Mucosa of gallbladder (tissue), 1 donor: ENCODE data around the gene CBX7. TPM values are rescaled to one million over a fixed set of nuclear protein-coding genes. Genes with fewer than 3 reads are reported as not detected.
A peak's percentile ranks its signal among the peaks of the same experiment; 100 is the strongest.
"Not testable (repeated sequence)": the region's sequence is repeated elsewhere in the genome, so short reads cannot be mapped to it uniquely, and the experiment has no call there.

Experiments used
- DNase-seq: peaks from one replicate; pipeline ENCODE4 v3.0.0-alpha.2; 2020; ENCODE audit warnings: low spot score
- total RNA-seq: library from RNA; stranded (reverse); gene quantifications from one replicate; pipeline ENCODE4 v1.2.1, GENCODE V29; 2021
- donor health status: DM: no; HTN: no; CAD: no.

Gene CBX7
- total RNA-seq, 1 donor from 2014 or later = 76.5 TPM

DNA sequence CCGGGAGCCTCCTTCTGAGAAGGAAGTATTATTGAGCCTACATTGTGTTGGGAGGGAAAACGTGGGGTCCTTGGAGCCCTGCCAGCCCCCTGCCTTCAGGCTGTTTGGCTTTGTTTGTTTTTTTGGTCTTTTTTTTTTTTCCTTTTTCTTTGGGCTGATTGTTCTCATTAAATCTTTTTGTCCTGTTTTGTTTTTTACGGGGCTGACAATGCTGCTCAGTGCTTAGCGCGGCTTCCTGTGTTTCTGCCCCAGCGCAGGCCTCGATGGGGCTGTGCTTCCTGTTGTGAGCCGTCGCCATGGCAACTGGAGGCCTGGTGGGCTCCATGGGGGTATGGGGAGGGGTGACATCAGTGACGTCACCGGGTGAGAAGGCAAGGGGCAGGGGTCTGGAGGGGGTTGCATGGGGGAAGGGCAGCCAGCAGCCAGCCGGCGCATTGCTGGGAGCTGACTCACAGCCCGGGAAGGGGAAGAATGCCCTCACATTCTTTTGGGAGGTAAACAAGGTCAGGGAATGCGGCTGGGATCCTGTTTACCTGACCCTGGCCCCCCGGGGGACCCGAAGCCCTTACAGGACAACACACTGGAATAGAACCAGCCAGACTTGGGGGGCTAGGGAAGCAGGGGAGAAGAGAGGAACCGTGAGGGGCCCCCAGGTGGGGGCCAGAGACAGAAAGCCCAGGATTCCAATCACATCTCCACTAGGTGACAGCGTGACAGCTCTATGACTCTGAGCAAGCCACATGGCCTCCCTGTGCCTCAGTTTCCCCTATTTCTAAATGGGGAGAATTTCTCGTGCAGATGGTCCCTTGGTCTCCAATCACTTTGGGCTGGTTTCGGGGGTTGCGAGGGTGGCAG lies 22.2 kb upstream of the CBX7 start:
- peak; percentile 70 for DNase-seq

DNA sequence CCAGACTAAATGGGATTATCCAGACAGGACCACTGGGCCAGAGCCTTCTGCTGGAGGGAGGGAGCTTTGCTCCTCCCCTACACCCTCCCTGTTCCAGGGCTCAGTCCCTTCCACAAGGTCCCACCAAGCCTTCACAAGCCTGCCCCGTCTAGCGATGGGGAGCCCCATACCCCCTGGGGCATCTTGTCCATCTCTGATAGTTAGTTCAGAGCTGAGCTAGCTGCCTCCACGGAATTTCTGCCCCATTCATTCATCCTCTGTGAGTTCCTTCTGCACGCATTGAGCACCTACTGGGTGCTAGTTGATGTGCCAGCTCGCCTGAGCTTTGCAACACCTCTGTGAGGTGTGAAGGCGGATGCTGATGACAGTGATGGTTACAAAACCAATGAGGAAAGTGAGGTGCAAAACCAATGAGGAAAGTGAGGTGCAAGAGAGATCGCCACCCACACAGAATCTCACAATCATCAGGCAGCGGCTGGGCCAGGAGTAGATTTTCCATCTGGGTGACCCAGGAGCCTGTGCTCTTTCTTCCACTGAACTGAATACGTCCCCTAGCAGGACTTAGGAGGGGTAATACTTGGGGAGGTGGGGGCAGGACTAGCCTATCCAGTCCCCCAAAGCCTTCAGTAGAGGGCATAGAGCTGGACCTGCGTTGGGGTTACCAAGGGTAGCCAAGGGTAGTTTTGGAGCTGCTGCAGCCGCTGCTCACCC lies 21.5 kb upstream of the CBX7 start:
- no peak for DNase-seq

DNA sequence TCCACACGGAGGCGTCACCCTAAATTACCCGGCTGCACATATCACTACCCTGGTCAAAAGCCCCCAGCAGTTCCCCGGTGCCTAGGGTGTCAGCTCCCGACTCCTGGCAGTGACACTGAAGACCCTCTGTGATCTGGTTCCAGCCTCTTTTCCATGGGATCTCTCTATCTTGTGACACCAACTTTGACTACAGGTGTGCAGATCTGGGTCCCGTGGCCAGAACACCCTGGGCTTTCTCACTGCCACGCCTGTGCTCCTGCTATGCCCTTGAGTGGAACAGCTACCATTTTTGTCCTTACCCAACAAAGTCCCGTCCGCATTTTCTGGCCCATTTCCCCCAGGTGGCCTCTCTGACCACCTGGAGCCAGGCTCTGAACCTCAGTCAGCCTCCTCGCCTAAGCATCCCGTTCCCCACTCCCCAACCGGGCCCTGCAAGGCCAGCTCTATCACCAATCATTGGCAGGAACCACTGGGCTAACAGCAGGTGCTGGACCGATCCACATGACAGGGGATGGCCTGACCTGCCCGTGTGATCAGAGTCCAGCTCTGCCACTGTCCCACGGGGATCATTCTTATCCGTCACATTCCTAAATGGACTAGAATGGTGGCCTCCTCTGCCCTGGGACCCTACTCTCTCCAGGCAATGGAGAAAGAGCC lies 20.7 kb upstream of the CBX7 start:
- no peak for DNase-seq

DNA sequence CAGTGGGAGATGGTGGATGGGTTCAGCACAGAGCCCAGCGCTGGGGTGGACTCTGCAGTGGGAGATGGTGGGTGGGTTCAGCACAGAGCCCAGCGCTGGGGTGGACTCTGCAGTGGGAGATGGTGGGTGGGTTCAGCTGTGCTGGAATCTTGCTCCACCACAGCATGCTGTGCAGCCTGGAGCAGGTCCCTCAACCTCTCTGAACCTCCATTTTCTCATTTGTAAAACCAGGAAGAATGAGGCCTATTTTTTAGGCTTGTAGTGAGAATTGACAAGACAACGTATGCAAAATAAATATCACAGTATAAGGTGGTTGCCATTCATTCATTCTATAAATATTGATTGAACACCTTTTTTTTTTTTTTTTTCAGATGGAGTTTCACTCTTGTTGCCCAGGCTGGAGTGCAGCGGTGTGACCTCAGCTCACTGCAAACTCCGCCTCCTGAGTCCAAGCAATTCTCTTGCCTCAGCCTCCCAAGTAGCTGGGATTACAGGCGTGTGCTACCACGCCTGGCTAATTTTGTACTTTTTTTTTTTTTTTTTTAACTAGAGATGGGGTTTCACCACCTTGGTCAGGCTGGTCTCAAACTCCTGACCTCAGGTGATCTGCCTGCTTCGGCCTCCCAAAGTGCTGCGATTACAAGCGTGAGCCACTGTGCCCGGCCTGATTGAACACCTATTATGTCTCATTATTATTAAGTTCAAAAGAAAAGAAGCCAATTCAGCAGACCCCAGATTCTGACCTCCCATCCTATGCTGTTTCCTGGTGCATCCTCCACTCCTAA lies 20.0 kb upstream of the CBX7 start:
- DNase-seq = not testable (repeated sequence)

DNA sequence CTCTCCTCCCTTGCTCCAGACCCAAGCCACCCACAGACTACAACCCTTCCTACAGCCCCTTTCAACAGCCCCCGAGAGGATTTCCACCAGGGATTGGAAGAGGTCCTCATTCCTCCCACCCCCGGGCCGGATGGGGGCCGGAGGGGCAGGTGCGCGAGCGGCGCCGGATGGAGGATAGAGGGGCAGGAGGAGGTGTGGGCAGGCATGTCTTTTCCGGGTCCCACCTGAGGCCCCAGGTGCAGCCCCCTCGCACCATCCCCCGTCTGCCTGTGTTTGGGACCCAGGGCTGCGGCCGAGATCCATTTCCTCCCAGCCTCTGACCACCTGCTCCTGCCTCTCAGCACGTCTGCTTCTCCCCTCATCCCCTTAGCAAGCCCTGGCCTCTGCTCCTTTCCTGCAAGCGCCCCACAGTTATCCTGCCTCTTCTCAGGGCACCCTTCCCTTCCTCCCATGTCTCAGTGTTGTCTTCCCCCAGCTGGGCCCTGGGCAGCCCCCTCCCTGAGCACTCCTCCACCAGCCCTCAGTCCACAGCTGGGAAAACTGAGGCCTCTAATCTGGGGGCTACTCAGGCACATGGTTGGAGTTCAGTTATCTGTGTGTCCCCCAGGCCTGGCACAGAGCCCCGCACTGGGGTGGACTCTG lies 19.3 kb upstream of the CBX7 start:
- no peak for DNase-seq

DNA sequence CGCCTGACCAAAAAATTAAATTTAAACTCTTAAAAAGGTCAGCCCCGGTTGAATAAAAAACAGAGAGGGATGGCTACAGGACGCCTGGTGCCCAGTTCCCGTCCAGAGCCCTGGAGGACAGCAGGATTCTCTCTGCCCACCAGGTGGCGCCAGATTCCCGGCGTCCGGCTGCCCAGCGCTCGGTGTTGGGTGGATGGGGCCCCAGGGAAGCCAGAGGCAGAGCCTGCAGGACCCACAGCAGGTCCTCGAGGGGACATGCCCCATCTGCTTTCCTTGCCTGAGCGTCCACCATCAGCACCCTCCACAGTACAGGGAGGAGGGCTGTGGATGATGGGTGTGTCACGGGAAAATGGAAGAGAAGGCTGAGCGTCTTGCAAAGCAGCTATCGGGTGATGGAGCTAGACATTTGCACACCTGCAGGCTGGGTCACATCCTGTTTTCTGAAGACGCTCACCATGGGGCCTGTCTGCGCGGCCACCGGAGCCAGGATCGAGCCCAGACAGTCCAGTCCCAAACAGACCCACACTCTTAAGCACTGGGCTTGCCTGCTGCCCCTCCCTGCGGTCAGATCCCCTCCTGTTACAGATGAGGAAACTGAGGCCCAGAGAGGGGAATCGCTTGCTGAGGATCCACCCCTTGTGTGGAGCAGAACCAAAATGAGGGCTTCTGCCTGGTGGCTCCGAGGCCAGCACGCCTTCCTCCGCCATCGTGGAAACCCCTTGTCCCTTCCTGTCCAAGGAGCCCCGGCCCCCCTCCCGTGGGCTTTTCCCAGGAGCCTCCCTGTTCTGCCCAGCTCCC lies 18.5 kb upstream of the CBX7 start:
- peak; percentile 85 for DNase-seq

DNA sequence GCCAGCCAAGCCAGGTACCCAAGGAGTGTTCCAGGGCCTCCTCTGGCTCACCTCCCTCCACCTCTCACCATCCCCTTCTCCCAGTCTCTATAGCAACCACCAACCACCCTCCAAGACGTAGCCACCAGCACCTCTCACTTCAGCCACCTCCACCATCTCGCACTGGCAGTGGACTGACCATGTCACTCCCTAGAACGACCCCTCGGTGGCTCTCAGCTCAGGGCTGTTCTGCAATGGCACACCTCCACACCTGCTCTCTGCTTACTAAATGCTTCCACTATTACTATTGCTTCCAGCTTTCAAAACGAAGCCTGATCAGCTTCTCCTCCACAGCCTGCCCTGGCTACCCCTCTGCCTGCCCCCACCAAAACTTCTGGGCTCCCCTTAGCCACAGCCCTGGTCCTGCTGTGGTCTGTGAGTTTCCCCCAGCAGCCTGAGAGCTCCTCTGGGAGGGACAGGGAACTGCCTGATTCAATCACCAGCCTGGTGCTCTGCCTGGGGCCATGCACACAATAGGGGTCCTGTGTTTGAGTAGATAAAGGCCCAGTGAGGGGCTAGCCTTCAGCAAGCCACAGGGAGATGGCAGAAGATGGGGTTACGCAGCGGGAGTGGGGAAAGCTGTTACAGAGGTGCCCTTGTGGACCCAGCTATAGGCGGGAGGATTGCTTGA lies 17.5 kb upstream of the CBX7 start:
- no peak for DNase-seq

DNA sequence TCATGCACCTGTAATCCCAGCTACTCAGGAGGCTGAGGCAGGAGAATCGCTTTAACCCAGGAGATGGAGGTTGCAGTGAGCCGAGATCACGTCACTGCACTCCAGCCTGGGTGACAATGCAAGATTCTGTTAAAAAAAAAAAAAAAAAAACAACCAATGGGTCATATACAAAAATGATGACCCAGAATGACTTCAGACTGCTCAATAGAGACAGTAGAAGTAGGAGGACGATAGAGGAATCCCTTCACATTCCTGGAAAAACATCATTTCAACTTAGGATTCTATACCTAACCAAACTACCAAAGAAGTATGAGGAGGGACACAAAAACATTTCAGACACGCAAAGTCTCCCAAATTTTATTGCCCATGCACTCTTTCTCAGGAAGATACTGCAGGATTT lies 14.1 kb upstream of the CBX7 start:
- DNase-seq = no peak

DNA sequence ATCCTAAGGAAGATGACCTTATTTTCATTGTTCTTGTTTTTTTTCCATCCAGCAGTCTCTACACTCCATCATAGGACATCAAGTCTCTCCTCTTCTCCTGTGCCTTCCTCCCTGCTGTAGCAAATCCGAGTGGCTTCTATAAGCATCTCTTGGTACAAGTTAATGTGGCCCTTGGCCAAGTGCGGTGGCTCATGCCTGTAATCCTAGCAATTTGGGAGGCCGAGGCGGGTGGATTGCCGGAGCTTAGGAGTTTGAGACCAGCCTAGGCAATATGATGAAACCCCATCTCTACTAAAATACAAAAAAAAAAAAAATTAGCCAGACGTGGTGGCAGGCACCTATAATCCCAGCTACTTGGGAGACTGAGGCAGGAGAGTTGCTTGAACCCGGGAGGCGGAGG lies 3.6 kb upstream of the CBX7 start:
- DNase-seq = not testable (repeated sequence)

DNA sequence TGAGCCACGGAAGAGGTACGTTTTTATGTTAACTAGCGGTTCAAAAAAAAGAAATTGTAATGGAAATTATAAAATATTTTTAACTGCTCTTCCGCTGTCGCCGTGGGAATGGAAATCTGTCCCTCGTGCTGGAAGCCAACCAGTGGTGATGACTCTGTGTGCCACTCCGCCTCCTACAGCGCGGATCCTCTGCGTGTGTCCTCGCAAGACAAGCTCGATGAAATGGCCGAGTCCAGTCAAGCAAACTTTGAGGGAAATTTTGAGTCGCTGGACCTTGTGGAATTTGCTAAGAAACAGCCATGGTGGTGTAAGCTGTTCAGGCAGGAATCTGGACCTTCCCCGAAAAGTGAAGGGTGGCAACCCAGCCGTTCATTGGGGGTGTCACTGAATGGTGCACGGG lies 2.9 kb upstream of the CBX7 start:
- no peak for DNase-seq

DNA sequence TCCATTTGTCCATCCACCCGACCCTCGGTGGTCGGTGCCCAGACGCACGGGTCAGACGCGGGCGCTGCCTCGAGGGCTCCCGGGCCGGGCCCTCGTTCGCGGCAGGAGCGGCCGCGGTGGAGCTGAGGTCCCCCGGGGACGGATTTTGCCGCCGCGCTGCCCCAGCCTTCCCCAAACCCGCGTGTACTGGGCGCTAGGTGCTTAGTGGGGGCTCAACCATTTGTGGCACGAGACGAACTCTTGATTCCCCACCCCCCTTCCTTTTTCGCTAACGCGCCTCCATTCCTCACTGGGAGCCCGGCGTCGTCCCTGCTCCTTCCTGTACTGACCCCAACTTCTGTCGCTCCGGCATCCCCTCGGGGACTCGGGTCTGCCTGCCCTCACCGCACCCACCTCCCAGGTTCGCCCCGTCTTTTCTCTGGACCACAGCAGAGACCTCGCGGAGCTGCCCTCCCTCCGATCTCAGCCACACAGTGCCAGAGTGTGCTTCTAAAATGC lies 789 bp upstream of the CBX7 start:
- no peak for DNase-seq

DNA sequence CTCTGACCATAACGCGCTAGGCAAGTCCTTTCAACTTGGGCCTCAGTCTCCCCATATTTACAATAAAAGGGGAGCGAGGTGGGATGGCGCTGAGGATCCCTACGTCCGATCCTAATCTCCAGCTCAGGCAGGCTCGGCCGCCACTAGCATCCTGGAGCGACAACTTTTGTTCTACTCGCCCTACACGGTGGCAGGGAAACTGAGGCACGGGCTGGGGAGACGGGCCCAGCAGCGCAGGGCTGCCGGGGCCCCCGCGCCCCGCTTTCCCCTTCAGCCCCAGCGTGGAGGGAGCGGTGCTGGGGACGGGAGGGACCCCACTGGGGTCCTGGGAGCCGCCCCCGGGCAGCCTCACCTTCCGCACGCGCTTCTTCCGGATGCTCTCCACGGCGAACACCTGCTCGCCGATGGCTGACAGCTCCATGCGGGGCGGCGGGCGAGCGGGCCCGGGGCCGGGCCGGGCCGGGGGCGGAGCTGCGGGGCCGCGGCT lies 413 bp downstream of the CBX7 start:
- DNase-seq = no peak

DNA sequence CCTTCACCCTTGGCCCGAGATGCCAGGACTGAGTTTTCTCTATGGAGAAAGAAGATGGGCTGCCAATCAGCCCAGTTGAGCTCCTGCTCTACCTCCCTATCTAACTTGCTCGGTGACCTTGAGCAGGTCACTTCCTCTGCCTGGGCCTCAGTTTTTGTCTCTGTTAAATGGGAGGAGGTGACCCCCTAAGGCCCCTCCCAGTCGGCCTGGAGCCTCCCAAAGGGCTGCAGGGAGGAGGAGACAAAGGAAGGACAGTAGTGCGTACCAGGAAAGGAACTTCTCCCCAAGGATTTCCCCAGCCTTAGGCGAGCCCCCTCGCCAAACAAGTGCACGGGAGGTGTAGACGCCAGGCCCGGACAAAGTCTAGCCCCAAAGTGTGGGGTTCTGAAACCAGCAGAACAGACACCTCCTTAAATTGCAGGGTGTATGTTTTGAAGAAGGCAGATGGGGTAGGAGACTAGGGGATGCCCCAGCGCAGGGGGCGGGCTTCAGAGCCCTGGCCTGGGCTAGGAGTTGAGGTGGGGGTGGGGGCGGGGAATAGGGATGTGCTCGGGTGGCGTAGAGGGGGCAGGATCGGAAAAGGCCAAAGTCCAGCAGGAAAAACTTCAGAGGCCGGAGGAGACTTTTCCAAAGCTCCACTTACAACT lies 1.0 kb downstream of the CBX7 start:
- DNase-seq = no peak

DNA sequence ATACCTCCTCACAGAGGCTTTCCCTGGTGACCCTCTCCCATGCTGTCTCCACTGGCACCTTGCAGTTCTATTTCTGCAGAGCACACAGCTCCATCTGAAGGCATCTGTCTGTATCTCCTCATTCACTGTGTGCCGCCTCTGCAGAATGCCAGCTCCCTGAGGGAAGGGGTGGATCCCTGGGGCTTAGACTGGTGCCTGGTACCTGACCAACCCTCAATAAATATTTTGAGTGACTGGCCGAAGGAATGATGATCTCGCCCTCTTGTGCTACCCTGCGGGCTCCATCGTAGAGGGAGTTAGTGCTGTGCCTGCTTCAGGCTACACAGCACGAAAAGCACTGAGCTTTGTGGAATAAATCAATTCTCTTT lies 1.6 kb downstream of the CBX7 start:
- no peak for DNase-seq

DNA sequence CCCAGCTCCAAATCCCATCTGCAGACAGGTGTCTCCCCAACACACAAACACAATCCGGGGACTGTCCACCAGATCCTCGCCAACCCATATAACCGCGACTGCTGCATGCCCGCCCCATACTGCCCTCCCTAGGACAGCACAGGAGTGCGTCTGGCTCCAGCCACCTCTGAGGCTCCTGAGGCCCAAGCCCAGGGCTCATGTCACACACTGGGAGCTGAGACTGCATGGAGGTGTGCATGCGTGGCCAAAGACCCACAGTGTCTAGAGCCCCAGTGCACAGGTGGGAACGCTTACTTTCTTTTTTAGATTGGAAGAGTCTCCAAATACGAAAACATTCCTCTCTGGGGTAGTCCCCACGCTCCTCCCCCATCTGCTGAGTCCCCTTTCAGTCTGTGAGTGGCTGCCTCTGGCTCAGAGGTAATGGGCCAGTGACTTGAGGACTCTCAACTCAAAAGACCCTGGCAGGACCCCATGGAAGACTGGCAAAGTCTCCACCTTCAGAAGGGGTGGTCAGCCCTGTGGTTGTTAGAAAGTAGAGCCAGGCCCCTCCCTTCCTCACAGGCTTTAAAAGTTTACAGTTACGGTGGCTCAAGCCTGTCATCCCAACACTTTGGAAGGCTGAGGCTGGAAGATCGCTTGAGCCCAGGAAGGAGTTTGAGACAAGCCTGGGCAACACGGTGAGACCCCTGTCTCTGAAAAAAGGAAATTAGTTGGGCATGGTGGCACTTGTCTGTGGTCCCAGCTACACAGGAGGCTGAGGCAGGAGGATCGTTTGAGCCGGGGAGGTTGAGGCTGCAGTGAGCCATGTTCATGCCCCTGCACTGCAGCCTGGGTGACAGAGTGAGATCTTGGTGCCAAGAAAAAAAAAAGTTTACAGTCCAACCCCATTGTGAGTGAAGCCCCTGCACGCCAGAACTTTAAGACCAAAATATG lies 2.3 kb downstream of the CBX7 start:
- no peak for DNase-seq

DNA sequence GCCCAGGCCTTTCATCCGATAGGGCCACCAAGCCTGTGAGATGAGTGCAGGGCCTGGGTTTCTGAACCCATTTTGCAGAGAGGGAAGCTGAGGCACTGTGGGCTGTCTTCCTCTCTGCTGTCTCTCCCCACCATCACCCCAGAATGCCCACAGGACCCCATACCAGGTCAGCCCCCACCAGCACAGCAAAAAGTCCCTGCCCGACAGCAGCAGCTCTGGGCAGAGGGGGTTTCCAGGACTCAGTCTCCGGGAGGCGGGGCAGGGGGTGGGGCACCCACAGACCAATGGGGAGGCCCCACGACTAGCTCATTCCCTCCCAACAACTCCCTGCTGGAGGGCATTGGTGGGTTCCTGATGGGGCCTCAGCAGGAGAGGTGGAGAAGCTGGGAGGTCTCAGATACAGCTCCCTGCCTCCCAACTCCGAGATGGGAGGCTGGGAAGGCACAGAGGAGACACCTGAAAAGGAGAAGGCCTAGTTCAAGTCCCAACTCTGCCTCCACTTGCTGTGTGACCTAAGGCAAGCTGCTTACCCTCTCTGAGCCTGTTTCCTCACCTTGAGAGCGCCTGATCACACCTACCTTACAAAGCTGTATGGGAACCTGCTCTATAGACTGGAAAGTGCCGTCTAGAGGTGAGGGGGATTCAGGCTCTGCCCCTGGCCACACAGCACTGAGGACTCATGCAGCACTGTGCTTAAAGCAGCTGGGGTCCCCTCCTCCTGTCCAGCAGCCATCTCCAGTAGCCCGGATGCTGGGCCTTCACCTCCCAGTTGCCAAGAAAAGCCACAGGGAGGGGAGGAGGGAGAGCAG lies 3.5 kb downstream of the CBX7 start:
- no peak for DNase-seq

DNA sequence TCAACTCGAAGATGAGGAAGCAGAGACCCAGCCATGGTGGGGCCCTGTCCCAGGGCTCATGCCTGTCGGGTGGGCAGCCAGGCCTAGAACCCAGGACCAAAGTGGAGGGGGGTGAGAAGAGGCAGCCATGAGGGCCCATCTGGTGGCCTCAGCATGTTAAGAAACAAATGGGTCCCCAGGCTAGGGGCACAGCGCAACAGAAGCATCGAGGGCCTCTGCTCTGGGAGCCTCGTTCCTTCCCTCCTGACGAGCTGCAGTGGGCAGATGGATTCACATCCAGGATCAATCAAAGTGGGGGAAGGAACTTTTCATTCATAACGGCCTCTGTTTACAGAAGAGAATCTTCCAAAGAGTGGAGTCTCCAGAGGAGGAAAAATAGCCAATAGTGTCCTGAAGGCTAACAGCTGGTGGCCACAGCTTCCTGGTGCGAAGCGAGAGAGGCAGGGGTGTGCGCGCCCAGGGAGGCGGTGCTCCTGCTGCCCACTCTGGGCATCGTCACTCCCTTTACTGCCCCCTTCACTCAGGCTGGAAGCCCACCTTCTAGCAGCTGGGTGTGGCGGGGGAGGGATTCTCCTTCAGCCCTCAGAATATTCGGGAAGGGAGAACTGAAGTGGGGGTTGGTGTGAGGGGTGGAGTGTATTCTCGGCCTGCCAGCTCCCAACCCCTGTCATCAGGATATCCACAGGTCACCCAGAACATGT lies 4.3 kb downstream of the CBX7 start:
- no peak for DNase-seq
